T-helper 2 cell treated with Interferon-gamma antibody and Interleukin-4, amounts not matched to agents 100 ng/mL and 5 ng/mL, for 36 hours (primary cell): ENCODE results near the gene CMSS1. TPM values are rescaled to one million over a fixed set of nuclear protein-coding genes. Genes with fewer than 3 reads are reported as not detected.

Experiments
- intact Hi-C: fragments of 100-400 bp; cut with micrococcal nuclease; formaldehyde crosslinking; loops from one replicate; pipeline ENCODE4 v1.15.1; 2023
- total RNA-seq: library from RNA; stranded (reverse); gene quantifications from 2 replicates; pipeline ENCODE4 v1.2.3, GENCODE V29; 2022

The CMSS1 gene
- total RNA-seq, 1 donor from 2014 or later = 53.2 TPM

- intact Hi-C loops = no loop called here
Measured at GRCh38 chr3:100117093-100117492, 299.4 kb downstream of the CMSS1 start.

DNA sequence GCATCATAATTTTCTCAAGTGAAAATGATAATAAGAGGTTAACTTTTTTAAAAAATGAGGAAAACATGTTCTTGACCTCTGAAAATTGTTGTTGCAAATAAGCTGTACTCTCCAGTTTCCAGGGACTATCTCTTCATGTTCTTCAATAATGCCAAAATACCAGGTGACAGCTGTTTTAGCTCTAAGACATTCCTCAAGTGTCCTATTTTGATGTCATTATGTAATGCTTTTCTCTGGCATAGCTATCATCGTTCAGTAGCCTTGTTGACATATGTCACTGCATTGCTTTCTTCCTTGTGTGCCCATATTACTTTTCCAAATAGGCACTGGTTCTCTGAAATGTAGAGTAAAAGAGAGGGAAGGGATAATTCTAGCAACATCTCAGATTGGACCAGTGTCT is 302.4 kb downstream of the CMSS1 start:
- intact Hi-C loops = no loop called here

- intact Hi-C loops = no loop called here
Measured at GRCh38 chr3:100120693-100121092, 303.0 kb downstream of the CMSS1 start.

GRCh38 chr3:100122321-100122720 is 304.7 kb downstream of the CMSS1 start:
- intact Hi-C loops = no loop called here

DNA sequence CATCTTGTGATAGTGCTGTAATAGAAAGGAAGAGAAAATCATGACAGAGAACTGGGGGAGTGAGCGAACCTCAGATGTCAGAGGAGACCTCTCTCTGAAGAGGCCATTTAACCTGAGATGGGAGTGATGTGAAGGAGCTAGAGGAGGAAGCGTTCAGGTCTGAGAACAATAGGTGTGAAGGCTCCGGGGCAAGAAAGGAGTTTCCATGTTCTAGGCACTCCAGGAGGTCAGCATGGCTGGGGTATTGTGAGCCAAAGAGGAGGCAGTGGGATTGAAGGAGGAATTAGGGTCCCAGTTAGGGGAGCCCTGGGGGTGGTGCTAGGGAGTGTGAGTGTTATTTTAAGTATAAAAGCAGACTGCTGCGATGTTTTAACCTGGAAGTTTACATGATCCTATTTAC is 305.4 kb downstream of the CMSS1 start:
- intact Hi-C loops = no loop called here

- intact Hi-C loops = no loop called here
Measured at GRCh38 chr3:100124201-100124761, 306.6 kb downstream of the CMSS1 start.

- intact Hi-C loops = no loop called here
Measured at GRCh38 chr3:100125161-100125938, 307.7 kb downstream of the CMSS1 start.

GRCh38 chr3:100127792-100128191 is 310.1 kb downstream of the CMSS1 start:
- intact Hi-C loops = no loop called here

- intact Hi-C loops = no loop called here
Measured at GRCh38 chr3:100128565-100128964, 310.9 kb downstream of the CMSS1 start.

GRCh38 chr3:100129941-100130340 is 312.3 kb downstream of the CMSS1 start:
- intact Hi-C loops = no loop called here

- intact Hi-C loops = no loop called here
Measured at GRCh38 chr3:100131241-100131640, 313.6 kb downstream of the CMSS1 start.

DNA sequence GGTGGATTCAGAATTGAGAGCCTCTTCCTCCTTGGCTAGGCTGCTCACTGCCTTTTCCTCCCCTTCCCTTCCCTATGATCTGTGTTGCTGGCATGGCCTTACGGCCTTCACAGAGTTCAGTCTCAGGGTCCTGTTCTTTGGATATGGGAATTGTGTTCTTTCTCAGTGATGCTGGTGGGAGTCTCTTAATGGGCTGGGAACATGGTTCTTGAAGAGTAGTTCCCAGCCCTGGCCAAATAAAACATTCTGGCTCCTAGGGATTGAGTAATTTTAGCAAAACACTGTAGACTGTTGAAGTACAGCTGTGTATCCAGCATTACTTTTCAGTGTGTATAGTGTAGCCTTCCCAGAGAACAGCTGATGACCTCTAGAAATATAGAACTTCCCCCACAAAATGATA is 319.3 kb downstream of the CMSS1 start:
- intact Hi-C loops = no loop called here

GRCh38 chr3:100140976-100141375 is 323.3 kb downstream of the CMSS1 start:
- intact Hi-C loops = loop anchor here (5.0 kb wide), 1 partner anchor 299 kb away; no protein-coding TSS in a partner anchor

DNA sequence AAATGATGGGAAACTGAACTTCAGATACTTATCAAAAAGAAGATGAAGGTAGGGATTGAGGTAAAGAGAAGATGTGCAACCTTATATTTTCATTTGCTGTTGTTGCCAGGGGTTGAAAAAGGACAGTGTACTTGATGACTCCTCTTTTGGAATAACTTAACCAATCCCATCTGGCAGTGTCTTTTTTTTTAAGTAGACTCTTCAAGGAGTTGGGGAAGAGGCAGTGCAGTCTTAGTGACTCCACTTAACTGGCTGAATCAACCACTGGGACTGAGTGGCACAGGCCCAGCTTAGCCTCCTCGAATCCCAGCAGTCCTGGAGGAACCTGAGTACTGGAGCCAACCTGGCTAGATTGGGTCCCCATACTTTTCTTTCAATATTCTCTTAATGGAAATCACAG is 323.9 kb downstream of the CMSS1 start:
- intact Hi-C loops = loop anchor here (5.0 kb wide), 1 partner anchor 299 kb away; no protein-coding TSS in a partner anchor

- intact Hi-C loops = loop anchor here (1.0 to 5.0 kb wide), 2 partner anchors 71 to 302 kb away; no protein-coding TSS in a partner anchor
Measured at GRCh38 chr3:100144255-100144866, 326.7 kb downstream of the CMSS1 start.

- intact Hi-C loops = no loop called here
Measured at GRCh38 chr3:100149130-100149529, 331.5 kb downstream of the CMSS1 start.

DNA sequence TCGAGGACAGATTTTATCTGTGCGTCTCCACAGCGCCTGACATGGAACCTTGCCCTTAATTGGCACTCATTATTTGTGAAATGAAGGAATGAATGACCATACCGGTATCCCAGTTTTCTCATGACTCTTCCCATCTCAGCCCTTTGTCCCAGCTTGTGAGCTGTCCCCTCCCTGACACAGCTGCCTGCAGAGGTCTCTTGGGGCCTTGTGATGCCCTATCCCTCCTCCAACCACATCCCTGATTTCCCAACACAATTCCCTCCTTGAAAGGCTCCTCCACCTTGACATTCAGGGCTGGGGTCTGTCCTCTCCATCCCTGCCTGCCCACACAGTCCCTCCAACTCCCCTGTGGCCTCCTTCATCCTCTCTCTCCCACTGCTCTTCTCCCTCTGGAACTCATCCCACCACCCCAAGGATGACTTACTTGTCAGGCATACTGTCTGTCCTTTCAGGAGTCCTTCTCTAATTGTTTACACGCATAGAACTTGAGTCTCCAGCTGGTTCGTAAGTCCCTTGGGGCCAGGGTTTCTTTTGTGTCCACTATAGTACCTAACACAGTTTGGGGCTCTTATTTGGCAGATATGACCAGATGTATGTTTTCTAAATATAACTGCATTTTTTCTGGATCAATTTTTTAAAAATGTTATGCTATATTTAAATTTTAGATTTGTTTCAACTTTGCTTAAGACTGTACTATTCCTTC is 332.2 kb downstream of the CMSS1 start:
- intact Hi-C loops = no loop called here

DNA sequence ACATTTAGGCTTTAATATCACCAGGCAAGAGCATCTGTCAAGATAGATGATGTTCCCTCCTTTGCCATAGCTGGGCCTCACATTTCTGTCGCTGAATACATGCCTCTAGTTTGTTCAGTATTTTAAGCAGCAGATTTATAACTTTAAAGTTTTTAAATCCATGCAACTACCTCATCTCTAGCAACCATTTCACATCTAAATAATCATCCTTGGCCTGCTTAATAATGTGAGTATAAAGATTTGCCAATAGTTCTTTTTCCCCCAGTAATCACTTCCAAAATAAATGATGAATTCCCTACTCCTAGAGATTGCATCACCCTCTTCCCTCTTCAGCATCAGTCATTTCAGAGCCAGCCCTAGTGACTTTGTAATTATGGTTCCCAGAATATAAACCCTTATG is 332.8 kb downstream of the CMSS1 start:
- intact Hi-C loops = no loop called here

DNA sequence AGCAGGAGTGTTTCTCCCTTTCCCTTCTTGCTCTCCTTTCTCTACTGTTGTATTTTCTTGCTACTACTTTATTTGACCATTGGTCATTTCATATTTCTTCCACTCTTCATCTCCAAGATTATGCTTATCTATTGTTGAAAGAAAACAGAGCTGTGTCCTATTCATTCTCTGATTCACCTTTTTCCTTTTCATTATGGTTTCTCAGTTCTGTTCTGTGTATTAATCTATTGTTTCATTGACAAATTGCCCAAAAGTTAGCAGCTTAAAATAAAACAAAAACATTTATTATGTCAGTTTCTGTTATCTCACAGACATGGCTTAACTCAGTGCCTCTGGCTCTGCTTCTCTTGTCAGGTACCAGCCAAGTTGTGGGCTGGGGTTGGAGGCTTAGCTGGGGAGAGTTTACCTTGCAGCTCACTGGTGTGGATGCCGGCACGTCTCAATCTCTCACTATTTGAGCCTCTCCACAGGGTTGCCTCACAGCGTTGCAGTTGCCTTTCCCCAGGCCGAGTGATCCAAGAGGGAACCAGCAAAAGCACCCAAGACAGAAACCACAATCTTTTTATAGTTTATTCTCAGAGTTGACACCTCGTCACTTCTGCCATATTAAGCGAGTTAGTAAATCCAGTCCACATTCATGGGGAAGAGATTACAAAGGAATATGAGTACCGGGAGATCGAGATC is 333.5 kb downstream of the CMSS1 start:
- intact Hi-C loops = no loop called here

DNA sequence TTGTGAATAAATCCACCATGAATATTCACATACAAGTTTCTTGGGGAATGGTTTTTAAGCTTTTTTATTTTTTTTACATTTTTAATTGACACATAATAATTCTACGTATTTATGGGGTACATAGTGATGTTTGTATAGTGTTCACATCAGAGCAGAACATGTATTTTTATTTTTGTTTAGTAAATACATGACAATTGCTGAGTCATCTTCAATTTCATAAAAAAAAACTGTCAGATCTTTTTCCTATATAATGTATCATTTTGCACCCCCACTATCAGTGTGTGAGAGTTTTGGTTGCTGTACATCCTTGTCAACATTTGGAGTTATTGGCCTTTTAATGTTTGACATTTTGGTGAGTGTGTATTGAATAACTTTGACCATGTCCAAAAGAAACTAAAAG is 336.5 kb downstream of the CMSS1 start:
- intact Hi-C loops = no loop called here

GRCh38 chr3:100155128-100155527 is 337.5 kb downstream of the CMSS1 start:
- intact Hi-C loops = no loop called here
